Progenitor cell of endocrine pancreas (in vitro differentiated cells): Measurements from ENCODE around the gene ATXN1. TPM values are rescaled to one million over a fixed set of nuclear protein-coding genes. Genes with fewer than 3 reads are reported as not detected.

Source experiments
- DNase-seq: peaks from one replicate; pipeline ENCODE4 v3.0.0; 2021; ENCODE audit warnings: low spot score; ENCODE audit not compliant: unreplicated experiment
- H3K27ac Mint-ChIP-seq: 2 replicates; pipeline ENCODE4 v1.8.0; 2021; ENCODE audit warnings: mild to moderate bottlenecking, moderate library complexity, mixed read lengths
- H3K27me3 Mint-ChIP-seq: 2 replicates; pipeline ENCODE4 v1.8.0; 2021; ENCODE audit warnings: mixed read lengths
- H3K36me3 Mint-ChIP-seq: 2 replicates; pipeline ENCODE4 v1.8.0; 2022; ENCODE audit warnings: mixed read lengths; ENCODE audit not compliant: insufficient read depth
- H3K4me1 Mint-ChIP-seq: 2 replicates; pipeline ENCODE4 v1.8.0; 2021; ENCODE audit warnings: low read depth, mixed read lengths
- H3K4me3 Mint-ChIP-seq: 2 replicates; pipeline ENCODE4 v1.8.0; 2021; ENCODE audit warnings: low read depth, mild to moderate bottlenecking, moderate library complexity, mixed read lengths
- H3K9me3 Mint-ChIP-seq: 2 replicates; pipeline ENCODE4 v1.8.0; 2021; ENCODE audit warnings: low read depth, mixed read lengths
- CTCF ChIP-seq: fragments of 200-600 bp; sonication (generic); IDR thresholded peaks from one replicate; pipeline ENCODE4 v1.5.0; 2021; ENCODE audit warnings: antibody characterized with exemption, mild to moderate bottlenecking; ENCODE audit not compliant: unreplicated experiment
- total RNA-seq: library from RNA; stranded (reverse); gene quantifications from 2 replicates; pipeline ENCODE4 v1.2.1, GENCODE V29; 2021

ATXN1 gene
- total RNA-seq, 1 donor from 2014 or later, result 35.8 TPM

GRCh38 chr6:16477367-16478149 is 283.7 kb downstream of the ATXN1 start:
- Mint-ChIP-seq H3K27ac (no peak overlapping the region), H3K9me3 (peaks cover 4% of the 10 kb centered on the region), H3K4me3 (no peak overlapping the region), H3K4me1 (peaks cover 17% of the 10 kb centered on the region), H3K27me3 (no peaks in the 10 kb centered on the region), H3K36me3 (peaks cover 15% of the 10 kb centered on the region)
- TF ChIP-seq CTCF, result no peak
- DNase-seq, result no peak

GRCh38 chr6:16476861-16477260 is 284.4 kb downstream of the ATXN1 start:
- no peaks in the 10 kb centered on the region for H3K27me3 Mint-ChIP-seq
- H3K36me3 Mint-ChIP-seq, result peaks cover 15% of the 10 kb centered on the region
- DNase-seq, result no peak
- peaks cover 4% of the 10 kb centered on the region for H3K9me3 Mint-ChIP-seq
- H3K4me3 Mint-ChIP-seq, result no peak overlapping the region
- no peak for TF ChIP-seq CTCF
- no peak overlapping the region for H3K27ac Mint-ChIP-seq
- H3K4me1 Mint-ChIP-seq, result peaks cover 24% of the 10 kb centered on the region

GRCh38 chr6:16475494-16475781 is 285.8 kb downstream of the ATXN1 start:
- Mint-ChIP-seq H3K27ac (no peak overlapping the region), H3K4me1 (peaks cover 32% of the 10 kb centered on the region), H3K9me3 (peaks cover 4% of the 10 kb centered on the region), H3K36me3 (peaks cover 15% of the 10 kb centered on the region), H3K27me3 (no peaks in the 10 kb centered on the region), H3K4me3 (no peak overlapping the region)
- TF ChIP-seq CTCF, result no peak
- no peak for DNase-seq

- Mint-ChIP-seq H3K27me3 (no peaks in the 10 kb centered on the region), H3K4me3 (no peak overlapping the region), H3K4me1 (peaks cover 32% of the 10 kb centered on the region), H3K9me3 (peaks cover 4% of the 10 kb centered on the region), H3K27ac (no peak overlapping the region), H3K36me3 (peaks cover 12% of the 10 kb centered on the region)
- TF ChIP-seq CTCF, result no peak
- DNase-seq, result no peak
These were observed 286.3 kb downstream of the ATXN1 start for GRCh38 chr6:16474772-16475493.

- Mint-ChIP-seq H3K27me3 (no peaks in the 10 kb centered on the region), H3K27ac (no peak overlapping the region), H3K4me1 (peaks cover 32% of the 10 kb centered on the region), H3K9me3 (peaks cover 4% of the 10 kb centered on the region), H3K36me3 (peaks cover 12% of the 10 kb centered on the region), H3K4me3 (no peak overlapping the region)
- DNase-seq, result no peak
- TF ChIP-seq CTCF, result no peak
These were observed 287.1 kb downstream of the ATXN1 start for GRCh38 chr6:16473908-16474771.
